IMR-90 (cell line): Measurements from ENCODE around the gene FASLG. TPM values are rescaled to one million over a fixed set of nuclear protein-coding genes. Genes with fewer than 3 reads are reported as not detected.

Source experiments
- ATAC-seq: fragments of 200-7000 bp; cut with Tn5 transposase; 2 replicates; pipeline ENCODE4 v1.9.1; 2020; ENCODE audit warnings: low read depth, mild to moderate bottlenecking, moderate library complexity
- BruUV-seq: library from RNA; stranded (reverse); fragments of 400-500 nt; replicated peaks from 2 replicates; lab custom pipeline; 2021; lab: Mats Ljungman, UMichigan
- CTCF ChIA-PET: fragments of 300-600 bp; formaldehyde crosslinking; extraction: SDS; loops from one replicate; lab custom pipeline; 2021; ENCODE audit warnings: antibody characterized with exemption; lab: Yijun Ruan, JAX
- POLR2A ChIA-PET: fragments of 300-600 bp; sonication (Branson Sonifier 250); formaldehyde crosslinking; loops from one replicate; lab custom pipeline; 2022; ENCODE audit warnings: antibody characterized with exemption; ENCODE audit not compliant: unreplicated experiment; lab: Charles Lee
- DNase-seq: peaks from one replicate; pipeline ENCODE4 v3.0.0; 2013
- H2AFZ ChIP-seq: replicated peaks from 2 replicates; pipeline ENCODE3; 2013; ENCODE audit warnings: low read length, mild to moderate bottlenecking; ENCODE audit not compliant: poor library complexity
- H2AK5ac ChIP-seq: 2 replicates; pipeline ENCODE4 v1.6.1; 2013; ENCODE audit warnings: low read depth, low read length, inconsistent platforms
- H2AK9ac ChIP-seq: replicated peaks from 2 replicates; pipeline ENCODE3; 2013; ENCODE audit warnings: mild to moderate bottlenecking, low read depth, low read length, moderate library complexity; ENCODE audit not compliant: poor library complexity
- H2BK120ac ChIP-seq: 2 replicates; pipeline ENCODE4 v1.6.1; 2013; ENCODE audit warnings: low read depth, low read length, inconsistent platforms
- H2BK15ac ChIP-seq: 3 replicates; pipeline ENCODE4 v1.6.1; 2013; ENCODE audit warnings: low read depth, low read length, inconsistent platforms
- H2BK20ac ChIP-seq: 2 replicates; pipeline ENCODE4 v1.6.1; 2013; ENCODE audit warnings: low read depth, mild to moderate bottlenecking, inconsistent platforms, low read length, moderate library complexity
- H2BK5ac ChIP-seq: 2 replicates; pipeline ENCODE4 v1.6.1; 2013; ENCODE audit warnings: mild to moderate bottlenecking, low read depth, low read length, inconsistent platforms; ENCODE audit not compliant: poor library complexity, severe bottlenecking
- H3K14ac ChIP-seq: replicated peaks from 2 replicates; pipeline ENCODE4 v1.6.1; 2013; ENCODE audit warnings: low read depth, low read length, inconsistent platforms
- H3K18ac ChIP-seq: 2 replicates; pipeline ENCODE4 v1.6.1; 2013; ENCODE audit warnings: low read depth, low read length, control low read depth
- H3K23ac ChIP-seq: 2 replicates; pipeline ENCODE4 v1.6.1; 2013; ENCODE audit warnings: low read depth, low read length, inconsistent platforms
- H3K27ac ChIP-seq: 2 replicates; pipeline ENCODE4 v1.5.1; 2013; ENCODE audit warnings: mild to moderate bottlenecking, control low read depth, low read length; ENCODE audit not compliant: insufficient read depth
- H3K27me3 ChIP-seq: 2 replicates; pipeline ENCODE4 v1.6.1; 2013; ENCODE audit warnings: low read length; ENCODE audit not compliant: control insufficient read depth, insufficient read depth
- H3K36me3 ChIP-seq: 2 replicates; pipeline ENCODE4 v1.6.1; 2013; ENCODE audit warnings: low read length, mixed read lengths; ENCODE audit not compliant: control insufficient read depth, insufficient read depth
- H3K4ac ChIP-seq: 2 replicates; pipeline ENCODE4 v1.6.1; 2013; ENCODE audit warnings: low read depth, low read length, inconsistent platforms
- H3K4me1 ChIP-seq: 2 replicates; pipeline ENCODE4 v1.6.1; 2013; ENCODE audit warnings: low read length, mixed read lengths; ENCODE audit not compliant: control insufficient read depth, insufficient read depth
- H3K4me2 ChIP-seq: 2 replicates; pipeline ENCODE4 v1.6.1; 2013; ENCODE audit warnings: low read depth, mild to moderate bottlenecking, control low read depth, low read length, moderate library complexity
- H3K4me3 ChIP-seq: 2 replicates; pipeline ENCODE4 v1.5.1; 2013; ENCODE audit warnings: low read depth, mild to moderate bottlenecking, control low read depth, low read length, moderate library complexity; ENCODE audit not compliant: insufficient read depth
- H3K56ac ChIP-seq: 2 replicates; pipeline ENCODE4 v1.6.1; 2013; ENCODE audit warnings: low read length, inconsistent platforms; ENCODE audit not compliant: insufficient read depth; ENCODE audit errors: extremely low read depth
- H3K79me1 ChIP-seq, 2 experiments: 2 replicates each; pipeline ENCODE4 v1.6.1; 2013; ENCODE audit warnings: low read length in 2 of 2, inconsistent platforms in 1 of 2, low read depth in 1 of 2
- H3K9ac ChIP-seq: 2 replicates; pipeline ENCODE4 v1.6.1; 2013; ENCODE audit warnings: low read depth, low read length, control low read depth
- H3K9me1 ChIP-seq: 2 replicates; pipeline ENCODE4 v1.6.1; 2013; ENCODE audit warnings: low read length, inconsistent platforms; ENCODE audit not compliant: insufficient read depth
- H3K9me3 ChIP-seq: 2 replicates; pipeline ENCODE4 v1.6.1; 2013; ENCODE audit warnings: low read length; ENCODE audit not compliant: control insufficient read depth, insufficient read depth
- H4K20me1 ChIP-seq: 2 replicates; pipeline ENCODE4 v1.6.1; 2013; ENCODE audit warnings: low read length, inconsistent platforms; ENCODE audit not compliant: insufficient read depth
- H4K5ac ChIP-seq: 2 replicates; pipeline ENCODE4 v1.6.1; 2013; ENCODE audit warnings: mild to moderate bottlenecking, low read depth, low read length, control low read depth
- H4K8ac ChIP-seq, 2 experiments: 2 replicates each; pipeline ENCODE4 v1.6.1; 2013; ENCODE audit warnings: low read depth in 2 of 2, low read length in 2 of 2, control low read depth in 1 of 2, inconsistent platforms in 1 of 2
- H4K91ac ChIP-seq: 2 replicates; pipeline ENCODE4 v1.6.1; 2013; ENCODE audit warnings: low read depth, low read length, inconsistent platforms; ENCODE audit not compliant: insufficient read depth
- BHLHE40 ChIP-seq: fragments of 150-350 bp; IDR thresholded peaks from 2 replicates; pipeline ENCODE4 v1.6.1; 2016; ENCODE audit warnings: mild to moderate bottlenecking, low read depth, low read length
- CEBPB ChIP-seq: IDR thresholded peaks from 2 replicates; pipeline ENCODE4 v1.6.1; 2012; ENCODE audit warnings: low read depth, low read length, improper control_type of control experiment
- CHD1 ChIP-seq: IDR thresholded peaks from 2 replicates; pipeline ENCODE4 v1.6.1; 2012; ENCODE audit warnings: low read depth, low read length, improper control_type of control experiment
- CTCF ChIP-seq: conservative IDR thresholded peaks from 2 replicates; pipeline ENCODE4 v1.5.1; 2012; ENCODE audit warnings: mild to moderate bottlenecking, low read depth, low read length, improper control_type of control experiment
- ELK1 ChIP-seq: fragments of 150-350 bp; IDR thresholded peaks from 2 replicates; pipeline ENCODE4 v1.6.1; 2016; ENCODE audit warnings: low read depth, mild to moderate bottlenecking, low read length, moderate library complexity, borderline replicate concordance
- FOS ChIP-seq: fragments of 150-350 bp; IDR thresholded peaks from 2 replicates; pipeline ENCODE4 v1.6.1; 2016; ENCODE audit warnings: low read depth, low read length
- MAFK ChIP-seq: IDR thresholded peaks from 2 replicates; pipeline ENCODE4 v1.6.1; 2012; ENCODE audit warnings: low read depth, low read length, improper control_type of control experiment
- MAZ ChIP-seq: IDR thresholded peaks from 2 replicates; pipeline ENCODE4 v1.6.1; 2012; ENCODE audit warnings: low read depth, mild to moderate bottlenecking, low read length, improper control_type of control experiment, moderate library complexity, borderline replicate concordance
- MXI1 ChIP-seq: IDR thresholded peaks from 2 replicates; pipeline ENCODE4 v1.6.1; 2012; ENCODE audit warnings: low read depth, mild to moderate bottlenecking, low read length, moderate library complexity, borderline replicate concordance
- NFE2L2 ChIP-seq: fragments of 150-350 bp; IDR thresholded peaks from 2 replicates; pipeline ENCODE4 v1.6.1; 2016; ENCODE audit warnings: low read depth, mild to moderate bottlenecking, low read length
- POLR2A ChIP-seq: IDR thresholded peaks from 2 replicates; pipeline ENCODE4 v1.6.1; 2012; ENCODE audit warnings: mild to moderate bottlenecking, low read depth, low read length
- RAD21 ChIP-seq: IDR thresholded peaks from 2 replicates; pipeline ENCODE4 v1.6.1; 2012; ENCODE audit warnings: low read length, improper control_type of control experiment
- RCOR1 ChIP-seq: IDR thresholded peaks from 2 replicates; pipeline ENCODE4 v1.6.1; 2012; ENCODE audit warnings: mild to moderate bottlenecking, low read length, improper control_type of control experiment; ENCODE audit not compliant: insufficient replicate concordance
- RFX5 ChIP-seq: IDR thresholded peaks from 2 replicates; pipeline ENCODE4 v1.8.0; 2012; ENCODE audit warnings: low read depth, mild to moderate bottlenecking, low read length, moderate library complexity
- SMC3 ChIP-seq: fragments of 150-350 bp; IDR thresholded peaks from 2 replicates; pipeline ENCODE4 v1.6.1; 2016; ENCODE audit warnings: low read depth, mild to moderate bottlenecking, antibody characterized with exemption, low read length, moderate library complexity
- USF2 ChIP-seq: fragments of 150-350 bp; IDR thresholded peaks from 2 replicates; pipeline ENCODE4 v1.6.1; 2017; ENCODE audit warnings: mild to moderate bottlenecking, antibody characterized with exemption, low read length, low read depth
- WGBS, 2 experiments: methylation state at CpG; one replicate each; pipeline versions ENCODE4 v1.1.5 to v1.1.7; 2013; ENCODE audit warnings: missing lambda C conversion rate in 2 of 2; ENCODE audit not compliant: insufficient read length in 1 of 2; ENCODE audit errors: extremely low coverage in 2 of 2; 5-methylcytosine and 5-hydroxymethylcytosine counted together
- dilution Hi-C: fragments of 300-500 bp; cut with HindIII; formaldehyde crosslinking; loops from one replicate; pipeline ENCODE4 v1.14.3; 2018; ENCODE audit warnings: low sequenced_read_pairs; ENCODE audit not compliant: unreplicated experiment
- in situ Hi-C: fragments of 300-500 bp; cut with MboI; formaldehyde crosslinking; loops from 3 replicates; pipeline ENCODE4 v1.14.3; 2019; ENCODE audit warnings: low sequenced_read_pairs, inconsistent platforms, mixed read lengths
- intact Hi-C: fragments of 100-400 bp; cut with micrococcal nuclease; formaldehyde crosslinking; loops from 2 replicates; pipeline ENCODE4 v1.10.0; 2022
- polyA plus RNA-seq, 3 experiments: library from polyadenylated mRNA; depleted of rRNA; stranded (reverse); fragments of >200 nt; gene quantifications; 2 replicates each; pipeline ENCODE4 v1.2.3, GENCODE V29; 2012; ENCODE audit warnings: low replicate concordance in 1 of 3
- total RNA-seq: library from RNA; depleted of rRNA; stranded (reverse); fragments of >200 nt; gene quantifications from 2 replicates; pipeline ENCODE4 v1.2.3, GENCODE V29; 2012

Gene FASLG
- total and polyA plus RNA-seq, 2 of the 4 experiments (the other 2 are of a cell fraction): 0.14 to 0.18 TPM

- Histone ChIP-seq H3K4me2 (no peak overlapping the region), H4K5ac (no peak overlapping the region), H3K23ac (no peak overlapping the region), H3K4ac (no peak overlapping the region), H4K20me1 (no peaks in the 10 kb centered on the region), H4K8ac (no peak overlapping the region), H4K91ac (no peak overlapping the region), H2AK5ac (no peak overlapping the region; the same call in 1 of the 2 replicates), H2BK20ac (no peak overlapping the region), H3K4me1 (peaks cover 2% of the 10 kb centered on the region), H2AFZ (no peak overlapping the region), H2BK15ac (no peak overlapping the region), H3K14ac (no peak overlapping the region), H2BK5ac (no peak overlapping the region), H3K79me1 (no peaks in the 10 kb centered on the region), H3K18ac (no peak overlapping the region), H3K9ac (no peak overlapping the region), H3K36me3 (no peaks in the 10 kb centered on the region), H2AK9ac (no peak overlapping the region), H3K27ac (no peak overlapping the region), H3K9me3 (peaks cover 13% of the 10 kb centered on the region), H3K56ac (no peak overlapping the region), H3K4me3 (no peak overlapping the region), H3K9me1 (no peaks in the 10 kb centered on the region), H3K27me3 (no peaks in the 10 kb centered on the region), H2BK120ac (no peak overlapping the region)
- ATAC-seq (no peak), DNase-seq (no peak)
- intact Hi-C loops: no loop called here
- ChIA-PET POLR2A (no interaction called here), CTCF (interaction anchor here (1.1 to 1.6 kb wide), 2 partner anchors 14 to 16 kb away, joined by 3 to 6 read pairs; no protein-coding TSS in a partner anchor)
- in situ Hi-C loops: no loop called here
- dilution Hi-C loops: no loop called here
- BruUV-seq: no TSS peak
- 58% methylated on average over 2 of the region's 3 CpGs; no CpG with 5 or more reads in 1 of the 2 experiments for WGBS, 2 experiments
- no peak for TF ChIP-seq BHLHE40
- no peak for TF ChIP-seq SMC3
- TF ChIP-seq POLR2A: no peak
- no peak for TF ChIP-seq RCOR1
- no peak for TF ChIP-seq MXI1
- no peak for TF ChIP-seq MAFK
- TF ChIP-seq RAD21: no peak
- no peak for TF ChIP-seq NFE2L2
- TF ChIP-seq RFX5: no peak
- TF ChIP-seq USF2: no peak
- TF ChIP-seq CHD1: no peak
- no peak for TF ChIP-seq ELK1
- TF ChIP-seq FOS: no peak
- TF ChIP-seq CTCF: no peak
- TF ChIP-seq CEBPB: no peak
- TF ChIP-seq MAZ: no peak
Measured at GRCh38 chr1:172623748-172624147, 35.2 kb upstream of the FASLG start.
